Left renal pelvis (tissue), 4 donors: ENCODE data around the gene BMP10. TPM values are rescaled to one million over a fixed set of nuclear protein-coding genes. Genes with fewer than 3 reads are reported as not detected.

ENCODE experiments used
- DNase-seq, 4 donors: peaks; one replicate each; pipeline ENCODE4 v3.0.0-alpha.2; 2013; ENCODE audit warnings: low read depth in 4 of 4, low spot score in 3 of 4
- polyA plus RNA-seq, 4 donors: library from polyadenylated mRNA; unstranded; fragments of 120-200 nt; gene quantifications; one replicate each; pipeline ENCODE4 v1.2.1, GENCODE V29; 2013; ENCODE audit not compliant: insufficient read length in 4 of 4

BMP10 gene, protein sequence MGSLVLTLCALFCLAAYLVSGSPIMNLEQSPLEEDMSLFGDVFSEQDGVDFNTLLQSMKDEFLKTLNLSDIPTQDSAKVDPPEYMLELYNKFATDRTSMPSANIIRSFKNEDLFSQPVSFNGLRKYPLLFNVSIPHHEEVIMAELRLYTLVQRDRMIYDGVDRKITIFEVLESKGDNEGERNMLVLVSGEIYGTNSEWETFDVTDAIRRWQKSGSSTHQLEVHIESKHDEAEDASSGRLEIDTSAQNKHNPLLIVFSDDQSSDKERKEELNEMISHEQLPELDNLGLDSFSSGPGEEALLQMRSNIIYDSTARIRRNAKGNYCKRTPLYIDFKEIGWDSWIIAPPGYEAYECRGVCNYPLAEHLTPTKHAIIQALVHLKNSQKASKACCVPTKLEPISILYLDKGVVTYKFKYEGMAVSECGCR
- not detected for polyA plus RNA-seq

DNA sequence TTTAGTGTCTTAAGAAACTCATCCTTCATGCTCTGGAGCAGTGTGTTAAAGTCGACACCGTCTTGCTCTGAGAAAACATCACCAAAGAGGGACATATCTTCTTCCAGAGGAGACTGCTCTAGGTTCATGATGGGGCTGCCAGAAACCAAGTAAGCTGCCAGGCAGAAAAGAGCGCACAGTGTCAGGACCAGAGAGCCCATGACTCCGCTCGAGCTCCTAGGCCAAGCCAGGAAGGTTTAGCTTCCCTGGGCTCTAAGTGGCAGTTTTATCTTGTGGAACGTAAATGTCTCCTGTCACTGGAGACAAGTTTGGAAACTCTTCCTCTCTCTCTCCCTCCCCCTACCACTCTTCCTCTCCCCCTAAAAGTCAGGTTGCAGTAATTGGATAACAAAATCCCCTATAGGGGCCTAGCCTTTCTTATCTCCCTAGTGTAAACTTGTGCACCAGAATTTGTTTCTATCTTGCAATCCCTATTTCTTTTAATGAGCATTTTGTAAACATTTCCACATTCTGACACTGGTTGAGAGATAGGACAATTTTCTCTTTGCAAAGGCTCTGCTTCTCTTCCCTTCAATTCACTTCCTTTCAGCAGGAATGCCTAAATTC lies at the start of gene BMP10:
BMP10 (minus strand) TSS at position 239 of the 606 bp plus-strand sequence; CDS start at position 200, 39 bp downstream.
- DNase-seq, result no peak

DNA sequence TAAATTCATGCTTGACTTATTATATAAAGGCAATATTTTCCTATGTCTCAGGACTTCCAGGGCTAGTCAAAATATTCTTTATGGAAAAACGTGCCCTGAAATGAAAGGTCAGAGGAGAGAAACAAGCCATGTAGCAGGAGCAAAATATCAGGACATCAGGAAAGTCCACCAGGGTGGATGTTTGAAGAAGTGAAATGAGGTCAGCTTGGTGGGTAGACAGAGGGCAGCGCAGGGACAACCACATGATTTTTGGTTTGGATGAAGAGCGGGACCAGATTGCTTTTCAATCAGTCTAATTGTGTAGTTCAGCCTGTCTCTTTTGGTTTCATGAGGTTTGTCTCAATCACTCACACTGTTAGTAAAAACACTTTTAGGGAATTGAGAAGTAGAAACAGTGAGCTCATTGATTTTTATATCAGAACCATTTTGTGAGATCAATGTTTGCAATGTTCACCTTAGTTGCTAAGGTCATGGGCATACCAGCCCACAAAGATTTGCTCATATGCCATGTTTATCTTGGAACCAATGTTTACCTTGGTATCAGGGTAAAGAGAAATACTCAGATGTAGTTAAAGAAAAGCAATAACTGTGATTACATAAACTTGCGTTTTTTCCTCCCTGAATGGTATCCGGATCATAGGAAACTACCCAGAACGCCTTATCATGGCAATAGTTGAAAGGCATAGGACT lies 49.4 kb upstream of the BMP10 start:
- DNase-seq, result no peak

DNA sequence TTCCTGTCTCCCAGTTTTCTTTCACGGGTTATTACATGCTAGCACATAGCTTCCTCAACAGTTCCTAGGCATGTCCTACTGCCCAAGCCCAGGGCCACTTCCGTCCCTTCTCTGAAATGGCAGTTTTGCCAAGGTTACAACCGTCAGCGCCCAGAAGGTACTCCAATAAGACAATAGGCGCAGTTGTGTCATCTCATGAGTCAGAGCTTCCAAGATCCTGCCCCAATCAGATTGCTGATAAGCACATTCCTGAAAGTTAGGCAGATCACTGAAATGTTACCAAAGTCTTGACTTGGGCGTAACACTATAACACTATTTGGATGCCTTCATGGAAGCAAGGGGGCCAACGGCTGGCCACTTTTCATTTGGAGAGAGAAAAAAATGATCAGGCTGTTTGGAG lies 47.3 kb upstream of the BMP10 start:
- DNase-seq, result no peak

DNA sequence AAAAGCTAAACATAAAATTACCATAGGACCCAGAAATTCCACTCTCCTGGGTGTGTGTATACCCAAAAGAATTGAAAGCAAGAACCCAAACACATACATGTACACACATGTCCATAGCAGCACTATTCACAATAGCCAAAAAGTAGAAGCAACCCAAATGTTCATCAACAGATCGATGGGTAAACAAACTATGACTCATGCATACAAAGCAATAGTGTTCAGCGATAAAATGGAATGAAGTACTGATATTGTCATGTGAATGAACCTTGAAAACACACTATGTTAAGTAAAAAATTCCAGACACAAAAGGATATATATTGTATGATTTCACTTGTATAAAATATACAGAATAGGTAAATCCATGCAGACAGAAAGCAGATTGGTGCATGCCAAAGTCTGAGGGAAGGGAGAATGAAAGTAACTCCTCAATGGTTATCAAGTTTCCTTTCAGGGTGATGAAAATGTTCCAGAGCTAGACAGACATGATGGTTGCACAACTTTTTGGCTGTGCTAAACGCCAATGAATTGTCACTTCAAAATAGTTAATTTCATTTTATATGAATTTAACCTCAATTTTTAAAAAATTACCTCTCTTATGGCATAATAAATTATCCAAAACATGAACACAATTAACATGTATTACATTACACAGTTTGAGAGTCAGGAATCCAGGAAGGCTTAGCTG lies 46.0 kb upstream of the BMP10 start:
- DNase-seq, result no peak

DNA sequence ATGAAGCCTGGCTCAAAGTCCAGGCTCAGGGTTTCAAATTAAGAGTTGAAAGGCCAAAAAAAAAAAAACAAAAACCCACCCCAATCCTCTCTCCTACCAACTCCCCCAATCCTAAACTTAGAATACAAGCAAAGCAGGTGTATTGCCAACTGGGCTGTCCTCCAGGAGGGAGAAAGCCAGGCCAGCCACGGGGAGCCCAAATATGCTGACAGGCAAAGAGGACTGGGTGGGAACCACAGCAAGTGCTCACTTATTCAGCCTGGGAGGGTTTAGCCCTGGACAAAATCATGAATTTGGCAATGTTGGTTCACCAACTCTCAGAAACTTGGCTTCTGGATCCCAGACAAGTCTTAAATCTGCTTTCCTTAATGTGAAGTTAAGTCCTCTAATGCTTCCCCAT lies 45.0 kb upstream of the BMP10 start:
- no peak for DNase-seq

DNA sequence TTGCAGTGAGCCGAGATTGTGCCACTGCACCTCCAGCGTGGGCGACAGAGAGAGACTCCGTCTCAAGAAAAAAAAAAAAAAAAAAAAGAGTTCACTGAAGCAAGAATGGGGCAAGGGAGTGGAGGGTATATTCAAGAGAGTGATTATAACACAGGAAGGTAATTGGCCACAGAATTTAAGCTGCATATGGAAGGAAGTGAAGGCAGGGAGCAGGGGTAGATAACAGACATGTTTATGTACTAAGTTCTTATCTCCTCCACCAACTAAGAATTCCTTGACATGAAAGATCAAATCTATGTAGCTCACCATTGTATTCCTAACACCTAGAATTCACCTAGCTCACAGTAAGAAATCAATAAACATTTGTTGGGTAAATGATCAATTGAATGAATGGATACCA lies 44.2 kb upstream of the BMP10 start:
- DNase-seq, result no peak

DNA sequence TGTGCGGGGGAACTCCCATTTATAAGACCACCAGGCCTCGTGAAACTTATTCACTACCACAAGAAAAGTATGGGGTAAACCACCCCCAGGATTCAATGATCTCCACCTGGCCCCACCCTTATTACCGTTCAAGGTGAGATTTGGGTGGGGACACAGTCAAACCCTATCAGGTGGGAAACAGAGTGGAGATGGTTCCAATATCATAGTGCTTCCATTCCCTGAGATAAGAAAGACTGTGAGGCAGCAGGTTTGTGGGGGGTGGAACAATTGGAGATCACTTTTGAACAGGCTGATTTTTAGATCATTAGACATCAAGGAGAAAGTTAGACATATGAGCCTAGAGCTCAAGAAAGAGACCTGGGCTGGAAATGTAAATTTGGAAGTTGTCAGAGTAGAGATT lies 42.2 kb upstream of the BMP10 start:
- DNase-seq, result no peak

DNA sequence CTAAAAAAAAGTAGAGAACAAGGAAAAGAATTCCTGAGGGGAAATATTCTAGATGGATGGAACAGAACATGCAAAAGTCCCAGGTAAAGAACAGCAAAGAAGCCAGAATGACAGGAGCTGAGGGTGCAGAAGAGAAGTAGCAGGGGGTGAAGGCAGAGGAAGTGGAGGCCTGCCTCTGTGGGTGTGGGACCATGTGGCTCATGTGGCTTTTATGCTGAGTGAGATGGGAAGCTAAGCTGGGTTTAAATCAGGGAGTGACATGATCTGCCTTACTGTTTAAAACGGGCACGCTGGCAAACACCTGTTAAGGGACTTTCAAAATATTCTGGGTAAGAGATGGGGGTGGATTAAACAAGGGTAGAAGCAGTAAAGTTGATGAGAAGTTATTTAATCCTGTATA lies 41.5 kb upstream of the BMP10 start:
- no peak for DNase-seq

DNA sequence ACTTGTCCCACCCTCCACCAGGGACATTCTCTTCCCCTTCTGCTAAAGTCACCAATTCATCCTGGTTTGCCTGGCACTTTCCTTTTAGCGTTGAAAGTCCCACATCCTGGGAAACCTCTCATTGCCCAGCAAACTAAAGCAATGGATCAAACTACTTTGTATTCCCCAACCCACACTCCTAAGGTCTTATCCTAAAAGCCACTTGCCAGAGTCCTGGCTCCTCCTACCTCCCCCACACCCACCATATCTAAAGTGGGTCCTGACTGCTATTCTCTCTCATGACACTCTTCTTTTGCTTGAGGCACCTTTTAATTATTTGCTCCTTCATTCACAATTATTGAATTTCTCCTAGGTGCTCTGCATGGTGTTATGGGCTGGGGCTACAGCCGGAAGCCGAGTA lies 40.9 kb upstream of the BMP10 start:
- no peak for DNase-seq

DNA sequence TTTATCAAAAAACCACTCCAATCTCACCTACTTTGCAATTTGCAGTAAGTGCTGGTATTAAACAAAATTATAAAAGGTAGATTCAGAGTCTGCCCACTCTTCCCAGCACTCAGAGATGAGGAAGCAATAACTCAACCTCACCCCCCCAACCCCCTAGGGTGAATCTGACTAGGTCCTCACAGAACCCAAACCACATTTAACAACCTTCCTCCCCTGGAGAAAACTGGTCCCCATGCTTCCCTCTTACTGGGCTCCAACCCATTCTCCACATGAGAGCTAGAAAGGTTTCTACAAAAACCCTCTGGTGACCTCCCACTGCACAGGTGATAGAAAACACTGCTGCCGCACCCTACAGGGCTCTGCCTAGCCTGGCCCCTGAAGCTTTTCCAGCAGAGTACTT lies 40.5 kb upstream of the BMP10 start:
- no peak for DNase-seq

DNA sequence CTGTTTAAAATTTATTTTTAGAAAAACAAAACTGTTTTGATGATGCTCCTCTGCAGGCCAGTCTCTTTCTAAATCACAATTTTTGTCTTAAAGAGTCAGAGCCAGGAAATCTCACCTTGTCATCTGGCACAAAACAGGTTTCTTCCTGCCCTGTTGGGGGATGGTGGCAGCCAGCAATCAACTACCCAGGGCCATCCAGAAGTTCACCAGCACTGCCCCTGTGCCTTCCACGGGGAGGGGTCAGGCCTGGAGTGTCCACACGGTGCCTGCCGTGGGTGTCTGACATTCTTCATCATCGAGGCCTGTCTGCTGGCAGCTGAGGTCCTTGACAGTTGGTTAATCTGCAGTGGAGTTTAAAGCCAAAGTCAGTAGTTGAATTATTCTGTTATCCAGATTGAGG lies 40.0 kb upstream of the BMP10 start:
- no peak for DNase-seq

DNA sequence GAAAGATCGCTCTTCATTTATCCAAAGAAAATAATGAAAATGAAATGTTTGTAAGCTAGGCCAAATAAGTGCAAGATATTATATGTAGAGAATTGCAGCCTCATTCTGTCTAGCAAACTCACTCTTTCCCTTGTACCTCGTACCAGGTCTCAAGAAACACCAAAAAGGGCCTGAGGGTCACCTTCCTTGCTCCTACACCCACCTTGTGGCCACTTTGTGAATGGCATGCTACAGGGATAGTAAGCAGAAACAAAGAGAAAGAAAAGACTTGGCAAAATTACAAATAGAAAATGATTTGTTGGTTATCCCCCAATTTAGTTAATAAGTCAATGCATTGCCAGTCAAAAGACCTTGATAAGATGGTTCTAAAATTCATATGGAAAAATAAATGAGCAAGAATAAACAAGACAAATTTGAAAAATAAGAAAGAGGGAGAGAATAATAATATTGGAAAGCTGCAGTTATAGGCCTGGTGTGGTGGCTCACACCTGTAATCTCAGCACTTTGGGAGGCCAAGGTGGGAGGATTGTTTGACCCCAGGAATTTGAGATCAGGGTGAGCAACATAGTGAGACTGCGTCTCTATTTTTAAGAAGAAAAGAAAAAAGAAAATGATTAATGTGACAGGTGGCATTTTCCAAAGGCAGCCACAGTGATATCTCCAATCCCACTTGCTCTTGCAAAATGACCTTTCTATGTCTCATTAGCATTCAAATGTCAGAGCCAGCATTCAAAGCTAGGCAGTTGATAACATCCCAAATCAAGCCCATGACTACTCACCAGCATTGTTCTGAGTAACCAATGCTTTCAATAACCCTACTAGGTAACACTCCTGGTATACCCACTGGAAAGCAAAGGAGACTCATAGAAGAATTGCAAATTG lies 38.8 kb upstream of the BMP10 start:
- peak; percentile 23 to 40 (median 34) for DNase-seq

DNA sequence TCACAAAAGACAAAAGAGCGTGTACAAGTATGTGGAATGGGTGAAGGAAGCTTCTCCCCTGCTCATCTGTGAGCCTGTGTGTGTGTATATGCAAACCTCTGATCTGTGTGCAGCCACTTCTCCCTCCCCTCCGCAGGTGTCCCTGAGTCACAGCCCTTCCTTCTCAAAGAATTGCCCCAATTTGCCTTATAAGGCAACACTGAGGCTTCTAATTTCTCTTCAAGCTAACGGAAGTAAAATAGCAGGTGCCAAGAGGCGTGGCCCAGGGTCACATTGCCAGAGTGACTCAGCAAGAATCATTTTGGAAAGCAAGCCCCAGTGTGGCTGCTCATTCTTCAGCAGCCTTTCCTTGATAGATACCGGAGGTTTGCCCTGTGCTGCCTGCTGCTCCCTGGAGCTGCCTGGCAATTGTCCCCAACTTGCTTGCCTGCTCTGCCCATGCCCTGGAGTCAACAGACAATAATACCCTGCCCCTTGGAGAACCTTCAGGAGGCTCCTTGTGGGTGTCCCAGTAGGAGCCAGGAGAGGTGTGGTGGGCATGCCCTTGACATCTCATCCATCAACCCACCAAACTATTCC lies 37.3 kb upstream of the BMP10 start:
- DNase-seq, result no peak

DNA sequence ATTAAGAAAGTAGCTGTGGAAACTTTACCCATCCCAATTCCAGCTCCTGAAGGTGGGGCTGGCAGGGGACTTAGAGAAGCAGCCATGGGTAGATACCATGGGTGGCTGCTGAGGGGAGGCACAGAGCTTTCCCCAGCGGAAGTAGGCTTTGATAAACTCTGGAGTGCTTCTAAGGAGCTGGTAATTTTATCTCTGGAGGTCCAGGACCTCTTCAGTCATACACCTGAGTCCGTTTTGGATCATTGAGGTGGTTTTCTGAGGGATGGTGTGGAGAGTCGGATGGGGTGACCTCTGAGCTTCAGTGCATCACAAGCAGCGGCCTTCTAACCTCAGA lies 36.7 kb upstream of the BMP10 start:
- no peak for DNase-seq

DNA sequence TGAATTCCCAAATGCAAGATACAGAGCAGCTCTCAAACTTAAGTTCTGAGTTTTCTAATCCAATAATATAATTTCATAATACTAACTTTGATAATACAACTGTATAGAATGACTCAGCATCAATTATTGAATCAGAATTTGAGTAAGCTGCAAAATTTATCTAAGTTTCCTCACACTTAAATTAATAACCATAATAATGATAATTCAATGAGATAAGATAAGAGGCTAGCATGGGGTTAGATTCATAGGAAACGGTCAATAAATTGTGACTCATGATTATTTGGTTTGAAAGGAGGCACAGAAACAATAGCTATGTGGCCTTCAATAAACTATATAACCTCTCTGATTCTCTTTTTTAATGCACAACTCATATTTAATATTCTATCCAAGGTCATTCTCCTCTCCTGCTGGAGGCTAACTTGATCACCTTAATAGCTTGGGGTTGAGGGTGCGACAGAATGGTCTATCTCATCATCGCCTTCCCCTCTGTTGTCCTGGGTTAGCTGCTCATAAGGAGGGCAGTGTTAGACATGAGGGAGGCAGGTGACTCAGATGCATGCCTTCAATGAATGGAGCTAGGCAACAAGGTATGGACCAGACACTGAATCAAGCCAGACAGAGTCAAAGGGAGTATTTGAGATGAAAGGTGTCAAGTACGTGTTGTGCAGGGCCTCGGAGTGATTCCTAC lies 36.2 kb upstream of the BMP10 start:
- DNase-seq, result no peak

DNA sequence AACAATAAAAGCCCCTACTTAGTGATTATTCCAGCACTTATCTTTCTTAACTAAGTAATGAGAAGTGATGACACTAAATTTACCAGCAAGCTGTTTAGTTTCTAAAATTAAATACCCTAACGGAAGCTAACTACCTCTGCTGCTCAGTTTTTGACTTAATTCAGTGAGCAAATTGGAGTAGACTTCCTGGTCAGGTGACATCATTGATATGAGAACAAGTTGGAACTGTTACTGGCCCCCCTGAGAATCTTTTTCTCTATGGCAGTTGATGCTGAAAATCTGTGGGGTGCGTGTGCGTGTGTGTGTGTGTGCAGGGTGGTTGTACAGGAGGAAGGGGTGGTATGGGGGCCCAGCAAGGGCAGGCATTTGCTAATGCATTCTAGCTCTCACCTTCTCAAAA lies 35.5 kb upstream of the BMP10 start:
- DNase-seq, result no peak

DNA sequence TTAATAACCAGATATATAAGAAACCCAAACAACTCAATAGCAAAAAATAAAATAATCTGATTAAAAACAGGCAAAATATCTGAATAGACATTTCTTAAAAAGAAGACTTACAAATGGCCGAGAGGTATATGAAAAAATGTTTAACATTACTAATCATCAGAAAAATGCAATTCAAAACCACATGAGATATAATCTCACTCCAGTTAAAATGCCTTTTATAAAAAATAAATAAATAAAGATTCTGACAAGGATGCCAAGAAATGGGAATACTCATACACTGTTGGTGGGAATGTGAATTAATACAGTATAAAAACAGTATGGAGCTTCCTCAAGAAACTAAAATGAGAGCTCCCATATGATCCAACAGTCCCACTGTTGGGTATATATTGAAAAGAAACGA lies 33.9 kb upstream of the BMP10 start:
- no peak for DNase-seq

DNA sequence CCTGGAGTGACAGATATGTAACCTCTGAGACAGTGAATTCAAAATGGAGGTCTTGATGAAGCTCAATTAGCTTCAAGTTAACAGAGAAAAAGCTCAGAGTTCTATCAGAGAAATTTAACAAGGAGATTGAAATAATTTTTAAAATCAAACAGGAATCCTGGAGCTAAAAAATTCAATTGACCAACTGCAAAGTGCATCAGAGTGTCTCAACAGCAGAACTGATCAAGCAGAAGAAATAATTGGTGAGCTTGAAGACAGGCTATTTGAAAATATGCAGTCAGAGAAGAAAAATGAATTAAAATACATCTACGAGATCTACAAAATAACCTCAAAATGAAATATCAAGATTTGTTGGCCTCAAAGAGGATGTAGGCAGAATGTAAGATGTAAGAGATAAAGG lies 30.4 kb upstream of the BMP10 start:
- DNase-seq, result no peak

DNA sequence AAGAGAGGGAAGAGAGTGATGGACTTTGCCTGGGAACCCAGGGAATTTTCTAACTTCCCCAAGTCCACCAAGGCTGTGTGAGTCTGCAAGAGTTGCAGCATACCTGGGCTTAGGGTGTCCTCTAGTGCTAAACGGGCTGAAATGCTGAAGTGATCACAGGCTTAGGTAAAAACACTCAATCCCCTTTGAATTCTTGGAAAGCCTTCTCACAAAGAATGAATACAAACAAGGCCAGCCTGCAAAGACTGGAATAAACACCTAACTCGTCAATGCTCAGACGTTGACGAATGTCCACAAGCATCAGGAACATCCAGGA lies 30.0 kb upstream of the BMP10 start:
- DNase-seq, result no peak
